NCI-H774 (cell line): ENCODE data around the gene KRTAP17-1.
"Not testable (repeated sequence)": the region's sequence is repeated elsewhere in the genome, so short reads cannot be mapped to it uniquely, and the experiment has no call there.

ENCODE experiments used
- DNase-seq: peaks from one replicate; lab custom pipeline; 2025; lab: John Stamatoyannopoulos, UW

The KRTAP17-1 gene

GRCh38 chr17:41315204-41315794, at the start of gene KRTAP17-1:
Gene KRTAP17-1 (minus strand): TSS chr17:41315710. CDS start chr17:41315650, 60 bp downstream.
- no peak for DNase-seq

- no peak for DNase-seq
Observed at GRCh38 chr17:41363881-41364280, 48.4 kb upstream of the KRTAP17-1 start.

- DNase-seq, result no peak
Observed at GRCh38 chr17:41360296-41360995, 44.9 kb upstream of the KRTAP17-1 start.

- DNase-seq, result no peak
Observed at GRCh38 chr17:41354536-41354935, 39.0 kb upstream of the KRTAP17-1 start.

GRCh38 chr17:41352597-41353366, 37.3 kb upstream of the KRTAP17-1 start:
- DNase-seq, result no peak

GRCh38 chr17:41351177-41351576, 35.7 kb upstream of the KRTAP17-1 start:
- no peak for DNase-seq

GRCh38 chr17:41350381-41350878, 34.9 kb upstream of the KRTAP17-1 start, which contains the start of gene KRT33A:
Gene KRT33A (minus strand): TSS chr17:41350828. CDS start chr17:41350767, 61 bp downstream.
- DNase-seq, result not testable (repeated sequence)

- no peak for DNase-seq
Observed at GRCh38 chr17:41347869-41348760, 32.6 kb upstream of the KRTAP17-1 start.

- DNase-seq, result not testable (repeated sequence)
Observed at GRCh38 chr17:41346421-41346820, 30.9 kb upstream of the KRTAP17-1 start.

GRCh38 chr17:41345992-41346391, 30.5 kb upstream of the KRTAP17-1 start:
- DNase-seq, result no peak

- no peak for DNase-seq
Observed at GRCh38 chr17:41343029-41343428, 27.5 kb upstream of the KRTAP17-1 start.

- DNase-seq, result no peak
Observed at GRCh38 chr17:41340934-41341861, 25.7 kb upstream of the KRTAP17-1 start.

- no peak for DNase-seq
Observed at GRCh38 chr17:41340494-41340893, 25.0 kb upstream of the KRTAP17-1 start.

GRCh38 chr17:41339571-41340172, 24.2 kb upstream of the KRTAP17-1 start:
- DNase-seq, result no peak

GRCh38 chr17:41338961-41339485, 23.5 kb upstream of the KRTAP17-1 start:
- no peak for DNase-seq

- no peak for DNase-seq
Observed at GRCh38 chr17:41335747-41336146, 20.2 kb upstream of the KRTAP17-1 start.

- no peak for DNase-seq
Observed at GRCh38 chr17:41334385-41335305, 19.1 kb upstream of the KRTAP17-1 start.

GRCh38 chr17:41333836-41334235, 18.3 kb upstream of the KRTAP17-1 start:
- DNase-seq, result no peak

- DNase-seq, result no peak
Observed at GRCh38 chr17:41333098-41333497, 17.6 kb upstream of the KRTAP17-1 start.
